Measurements from ENCODE around the gene STAT1.

STAT1 gene

GRCh38 chr2:191031256-191031655 lies 17.3 kb upstream of the STAT1 start:
- DNase-seq (ENCODE audit: low spot score): no peak

GRCh38 chr2:191030521-191031154 lies 16.7 kb upstream of the STAT1 start:
- peak; percentile 76 for DNase-seq (ENCODE audit: low spot score)

DNA sequence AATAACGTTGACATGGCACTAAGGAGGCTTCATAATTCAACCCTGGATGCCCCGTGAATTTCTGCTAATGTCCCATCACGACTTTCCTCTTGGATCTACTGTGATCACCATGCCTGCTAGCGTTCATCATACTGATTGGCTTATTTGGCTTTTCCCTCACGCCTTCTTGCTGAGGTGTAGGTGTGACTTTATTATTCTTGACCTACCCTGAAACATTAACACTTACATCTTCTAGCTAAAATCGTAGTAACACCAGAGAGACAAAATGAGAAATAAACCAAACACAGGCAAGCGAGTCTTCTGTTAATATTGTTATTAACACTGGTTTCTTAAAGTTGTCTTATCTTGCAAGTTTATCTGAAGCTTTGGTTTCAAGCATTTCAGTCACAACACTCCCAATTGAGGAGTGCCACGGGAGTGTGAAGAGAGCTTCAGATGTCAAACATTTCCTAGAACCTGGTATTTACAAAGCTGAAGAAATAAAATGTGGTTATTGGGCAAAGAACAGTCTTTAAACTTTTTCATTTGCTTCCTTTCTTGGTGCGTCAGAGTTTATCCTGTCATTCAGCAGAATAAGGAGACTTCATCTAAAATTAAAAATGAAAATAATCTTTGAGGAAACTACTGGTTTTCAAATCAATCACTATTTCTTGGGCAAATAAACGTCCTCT lies 15.4 kb upstream of the STAT1 start:
- peak; percentile 66 for DNase-seq (ENCODE audit: low spot score)

GRCh38 chr2:191026377-191026776 lies 12.4 kb upstream of the STAT1 start:
- DNase-seq (ENCODE audit: low spot score): no peak

DNA sequence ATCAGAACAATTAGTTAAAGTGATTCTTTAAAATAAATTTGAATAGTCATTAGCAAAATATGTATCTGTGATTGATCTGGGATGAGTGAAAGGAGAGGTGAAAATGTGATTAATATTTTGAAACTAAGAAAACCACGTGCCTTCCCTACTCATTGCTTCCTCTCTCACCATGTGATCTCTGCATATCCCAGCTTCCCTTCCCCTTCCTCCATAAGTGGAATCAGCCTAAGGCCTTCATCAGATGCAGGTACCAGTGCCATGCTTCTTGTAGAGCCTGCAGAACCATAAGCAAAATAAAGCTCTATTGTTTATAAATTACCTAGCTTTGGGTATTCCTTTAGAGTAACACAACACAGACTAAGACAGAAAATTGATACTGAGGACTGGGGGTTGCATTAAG lies 11.2 kb upstream of the STAT1 start:
- no peak for DNase-seq (ENCODE audit: low spot score)

DNA sequence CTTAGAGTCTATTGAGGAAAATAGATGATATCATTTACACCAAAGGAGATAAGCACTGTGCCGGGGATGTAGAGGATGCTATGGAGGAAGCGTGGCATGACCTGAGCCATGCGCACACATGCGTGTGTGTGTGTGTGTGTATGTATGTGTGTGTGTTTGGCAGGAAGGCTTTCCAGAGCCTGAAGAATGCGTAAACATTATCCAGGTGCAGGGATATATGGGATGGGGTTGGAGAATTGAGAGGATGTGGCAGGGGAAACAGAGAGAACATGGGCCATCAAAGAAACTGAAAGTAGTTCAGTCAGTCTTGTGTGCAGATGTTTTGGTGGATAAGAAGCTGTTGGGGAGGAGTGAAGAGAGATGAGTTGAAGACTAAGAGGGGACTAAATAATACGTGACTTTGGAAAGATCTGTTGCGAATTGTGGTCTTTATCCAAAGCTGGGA lies 9.3 kb upstream of the STAT1 start:
- peak; percentile 67 for DNase-seq (ENCODE audit: low spot score)

DNA sequence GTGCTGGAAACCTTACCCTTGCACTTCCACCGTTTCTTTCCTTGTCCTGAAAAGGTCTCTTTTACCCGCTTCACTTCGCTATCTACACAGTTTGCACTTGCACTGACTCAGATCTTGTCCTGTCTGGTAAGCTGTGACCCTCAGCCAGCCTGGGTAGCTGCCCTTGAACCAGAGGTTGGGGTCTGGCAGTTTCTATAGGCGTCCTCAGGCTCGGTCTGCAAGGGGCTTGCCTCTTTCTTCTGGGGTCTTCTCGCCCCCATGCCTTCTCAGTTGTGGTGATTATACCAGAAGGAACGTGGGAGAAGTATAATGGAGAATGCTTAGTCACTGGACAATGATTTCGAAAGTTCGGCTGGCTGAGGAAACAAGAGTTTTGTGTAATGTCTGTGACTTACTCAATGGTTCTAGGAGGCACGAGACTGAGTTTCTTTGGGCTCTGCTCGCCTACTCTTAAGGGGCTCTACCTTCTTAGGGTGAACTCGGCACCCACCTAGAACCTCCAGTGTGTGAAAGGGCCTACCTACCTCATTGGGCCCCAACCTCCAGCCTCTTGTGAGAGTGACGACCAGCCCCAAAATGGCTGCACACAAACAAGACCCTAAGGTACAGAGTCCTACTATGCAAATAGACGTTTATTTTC lies 6.9 kb upstream of the STAT1 start:
- DNase-seq (ENCODE audit: low spot score): peak; percentile 65

- DNase-seq (ENCODE audit: low spot score): peak; percentile 95
Measured at GRCh38 chr2:191020221-191020741, 6.3 kb upstream of the STAT1 start.

DNA sequence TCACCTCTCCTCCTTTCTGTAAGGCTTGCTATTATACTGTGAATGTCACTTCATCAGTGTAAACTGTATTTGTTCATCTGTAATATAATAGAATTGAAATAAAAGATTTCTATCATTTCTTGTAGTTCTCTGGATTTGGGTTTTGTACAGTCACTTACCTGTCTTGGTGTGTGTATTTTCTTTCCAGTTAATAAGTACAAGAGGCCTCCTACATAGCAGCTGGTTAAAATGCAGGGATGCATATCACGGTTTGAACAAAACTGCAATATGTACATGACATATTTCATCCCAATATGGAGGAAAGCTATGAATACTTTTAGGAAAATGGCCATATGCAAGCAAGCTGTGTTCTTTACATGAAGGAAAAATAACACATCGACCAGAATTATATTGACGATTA lies 5.4 kb upstream of the STAT1 start:
- DNase-seq (ENCODE audit: low spot score): no peak

DNA sequence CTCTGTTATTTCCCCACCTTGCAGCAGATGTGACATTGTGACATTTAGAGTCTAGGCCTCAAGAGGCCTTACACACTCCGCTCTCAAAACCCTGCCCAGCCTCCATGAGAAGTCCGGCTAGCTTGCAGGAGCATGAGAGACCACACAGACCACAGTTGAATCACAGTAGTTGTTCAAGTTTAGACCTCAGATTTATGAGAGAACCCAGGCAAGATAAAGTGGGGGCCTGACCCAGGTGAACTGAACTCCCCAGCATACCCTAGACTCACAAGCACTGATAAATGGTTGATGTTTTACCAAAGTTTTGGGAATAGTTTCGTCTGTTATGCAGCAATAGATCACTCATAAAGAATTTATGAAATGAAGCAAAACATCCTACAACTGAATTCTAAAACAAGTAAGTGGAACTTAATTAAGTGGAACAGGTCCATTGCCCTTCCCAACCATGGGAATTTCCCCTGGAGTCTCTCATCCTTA lies 4.7 kb upstream of the STAT1 start:
- DNase-seq (ENCODE audit: low spot score): peak; percentile 54

DNA sequence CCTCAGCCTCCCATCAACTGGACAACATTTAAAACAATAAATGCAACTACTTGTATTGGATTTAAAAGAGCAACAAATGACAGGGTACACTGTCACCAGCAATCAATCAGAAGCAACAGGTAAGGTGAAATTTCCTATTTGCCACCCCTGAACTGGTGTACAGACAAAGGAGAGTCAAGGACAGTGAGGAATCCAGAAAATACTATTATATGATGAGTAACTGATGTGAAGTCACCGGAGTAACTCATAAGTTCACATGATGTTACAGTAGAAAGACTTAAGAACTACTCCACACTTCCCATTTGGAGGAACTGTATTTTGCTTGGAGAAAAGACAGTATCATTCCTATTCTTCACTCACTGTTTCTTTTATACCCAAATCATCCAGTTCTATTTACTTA lies 4.1 kb upstream of the STAT1 start:
- DNase-seq (ENCODE audit: low spot score): no peak

GRCh38 chr2:191015831-191016230 lies 1.9 kb upstream of the STAT1 start:
- no peak for DNase-seq (ENCODE audit: low spot score)

DNA sequence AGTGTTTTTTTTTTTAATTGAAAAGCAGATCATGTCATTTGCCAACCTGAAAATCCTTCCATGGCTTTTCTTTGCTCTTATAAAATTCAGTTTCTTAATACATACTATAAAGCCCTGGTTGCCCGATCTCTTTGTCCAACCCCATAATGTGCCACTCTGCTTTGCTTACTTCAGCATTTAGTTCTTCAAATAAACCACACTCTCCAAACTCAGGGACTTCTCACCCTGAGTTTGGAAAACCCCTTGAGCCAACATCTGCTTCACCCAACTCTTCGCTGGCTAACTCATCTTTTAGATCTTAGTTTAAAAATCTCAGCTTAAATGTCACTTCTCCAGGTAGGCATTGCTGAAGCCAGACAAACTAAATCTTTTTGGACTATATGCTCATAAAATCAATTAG lies 1.3 kb upstream of the STAT1 start:
- no peak for DNase-seq (ENCODE audit: low spot score)

DNA sequence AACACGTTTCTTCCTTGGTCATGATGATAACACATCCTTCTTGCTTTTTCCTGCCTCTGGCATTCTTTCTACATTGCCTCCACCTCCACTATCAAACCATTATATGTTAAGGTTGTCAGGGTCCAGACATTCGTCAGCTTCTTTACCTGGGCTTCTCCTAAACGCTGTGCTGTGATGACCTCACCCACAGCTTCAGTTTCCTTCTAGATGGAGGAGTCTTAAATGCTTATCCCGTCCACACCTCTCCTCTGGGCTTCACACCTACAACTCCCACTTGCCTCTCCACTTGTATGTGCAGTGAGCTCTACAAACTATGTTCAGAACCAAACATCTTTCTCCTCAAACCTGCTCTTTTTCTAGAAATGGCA lies 666 bp upstream of the STAT1 start:
- DNase-seq (ENCODE audit: low spot score): no peak

DNA sequence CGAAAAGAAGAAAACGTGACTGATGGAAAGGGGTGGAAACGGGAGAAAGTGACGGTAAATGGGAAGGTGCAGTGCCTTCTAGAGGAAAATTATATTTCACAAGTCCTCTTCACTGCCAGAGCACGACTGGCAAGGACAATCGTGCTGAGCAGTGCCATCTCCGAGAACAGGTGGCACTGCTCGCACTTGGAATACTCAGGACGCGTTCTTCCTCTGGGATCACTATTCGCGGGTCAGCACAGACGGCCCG lies 364 bp downstream of the STAT1 start:
- no peak for DNase-seq (ENCODE audit: low spot score)

DNA sequence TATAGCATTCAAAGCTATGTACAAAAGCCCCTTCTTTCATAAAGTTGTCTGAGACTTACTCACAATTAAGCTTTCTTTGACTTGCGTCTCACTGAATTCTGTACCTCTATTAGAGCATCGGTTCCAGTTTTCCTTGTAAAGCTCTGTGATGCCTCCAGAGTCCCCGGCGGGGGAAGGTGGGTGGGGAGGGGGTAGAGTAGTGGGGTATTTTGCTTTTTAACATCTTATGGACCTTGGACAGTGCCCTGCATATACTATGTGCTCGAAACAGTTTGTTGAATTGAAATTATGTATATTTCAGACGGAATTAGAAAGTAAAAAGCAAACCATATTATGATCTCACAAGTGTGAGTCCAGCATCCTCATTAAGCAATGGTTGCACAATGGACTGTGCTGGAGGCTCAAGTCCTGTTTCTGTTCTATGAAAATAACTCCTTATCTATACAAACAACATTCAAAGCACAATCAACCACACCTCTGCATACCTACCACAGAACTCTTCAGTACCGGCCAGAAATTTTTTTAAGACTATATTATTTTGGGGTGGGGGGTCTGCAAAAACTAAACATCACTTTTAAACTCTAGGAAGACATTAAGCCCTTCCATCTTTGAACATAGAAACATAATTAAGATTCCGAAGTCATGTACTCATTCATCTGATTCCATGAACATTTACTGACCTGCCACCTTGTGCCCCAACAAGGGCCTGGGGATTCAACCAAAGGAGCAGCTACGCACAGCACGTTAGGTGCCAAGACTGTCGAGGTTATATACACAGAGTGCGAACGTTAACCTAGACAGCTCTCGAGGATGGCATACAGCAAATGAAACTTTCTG lies 908 bp downstream of the STAT1 start:
- no peak for DNase-seq (ENCODE audit: low spot score)

DNA sequence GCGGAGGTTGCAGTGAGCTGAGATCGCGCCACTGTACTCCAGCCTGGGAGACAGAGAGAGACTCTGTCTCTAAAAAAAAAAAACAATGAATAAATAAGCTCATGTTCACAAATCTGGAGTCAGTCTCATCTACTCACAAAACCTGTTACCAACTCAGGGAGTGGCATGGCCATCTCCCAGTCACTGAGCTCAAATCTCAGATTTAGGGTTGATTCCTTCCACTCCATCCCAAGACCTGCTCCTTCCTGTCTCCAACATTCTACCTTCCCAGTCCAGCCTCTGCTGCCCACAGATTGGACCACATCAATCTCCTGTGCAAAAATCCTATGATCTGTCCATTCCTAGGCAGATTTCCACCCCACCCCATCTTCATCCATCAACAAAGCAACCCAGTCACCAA lies 1.6 kb downstream of the STAT1 start:
- DNase-seq (ENCODE audit: low spot score): no peak

DNA sequence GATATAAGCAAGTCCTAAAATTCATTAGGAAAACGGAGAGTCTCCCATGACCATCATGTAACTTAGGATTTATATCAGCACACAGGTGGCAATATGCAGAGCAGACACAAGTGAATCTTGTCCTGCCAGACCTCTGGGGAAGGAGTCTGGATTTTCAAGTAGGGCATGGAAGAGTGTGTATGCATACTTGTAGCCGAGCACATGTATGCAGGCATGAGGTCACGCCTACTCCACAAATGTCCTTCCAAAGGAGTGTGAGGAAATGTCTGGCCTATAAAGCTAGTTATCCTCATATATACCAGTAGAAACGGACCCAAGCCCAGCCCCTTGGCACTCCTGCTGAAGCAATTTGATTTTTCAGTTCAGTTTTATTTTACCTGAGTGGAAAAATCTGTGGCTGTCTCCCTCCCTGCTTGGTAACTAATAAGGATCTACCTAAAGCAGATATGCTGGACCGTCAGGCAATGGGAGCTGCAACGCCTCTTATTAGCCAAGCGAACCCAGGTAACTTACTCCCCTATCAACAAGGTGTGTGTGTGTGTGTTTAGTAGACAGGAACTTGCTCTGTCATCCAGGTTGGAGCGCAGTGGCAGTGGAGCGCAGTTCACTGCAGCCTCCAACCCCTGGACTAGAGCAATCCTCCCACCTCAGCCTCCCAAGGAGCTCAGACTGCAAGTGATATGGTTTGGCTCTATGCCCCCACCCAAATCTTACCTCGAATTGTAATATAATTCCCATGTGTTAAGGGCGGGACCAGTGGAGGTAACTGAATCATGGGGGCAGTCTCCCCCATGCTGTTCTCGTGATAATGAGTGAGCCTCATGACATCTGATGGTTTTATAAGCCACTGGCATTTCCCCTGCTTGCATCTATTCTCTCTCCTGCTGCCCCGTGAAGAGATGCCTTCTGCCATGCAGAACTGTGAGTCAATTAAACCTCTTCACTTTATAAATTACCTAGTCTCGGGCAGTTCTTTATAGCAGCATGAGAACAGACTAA lies 2.8 kb downstream of the STAT1 start:
- no peak for DNase-seq (ENCODE audit: low spot score)

DNA sequence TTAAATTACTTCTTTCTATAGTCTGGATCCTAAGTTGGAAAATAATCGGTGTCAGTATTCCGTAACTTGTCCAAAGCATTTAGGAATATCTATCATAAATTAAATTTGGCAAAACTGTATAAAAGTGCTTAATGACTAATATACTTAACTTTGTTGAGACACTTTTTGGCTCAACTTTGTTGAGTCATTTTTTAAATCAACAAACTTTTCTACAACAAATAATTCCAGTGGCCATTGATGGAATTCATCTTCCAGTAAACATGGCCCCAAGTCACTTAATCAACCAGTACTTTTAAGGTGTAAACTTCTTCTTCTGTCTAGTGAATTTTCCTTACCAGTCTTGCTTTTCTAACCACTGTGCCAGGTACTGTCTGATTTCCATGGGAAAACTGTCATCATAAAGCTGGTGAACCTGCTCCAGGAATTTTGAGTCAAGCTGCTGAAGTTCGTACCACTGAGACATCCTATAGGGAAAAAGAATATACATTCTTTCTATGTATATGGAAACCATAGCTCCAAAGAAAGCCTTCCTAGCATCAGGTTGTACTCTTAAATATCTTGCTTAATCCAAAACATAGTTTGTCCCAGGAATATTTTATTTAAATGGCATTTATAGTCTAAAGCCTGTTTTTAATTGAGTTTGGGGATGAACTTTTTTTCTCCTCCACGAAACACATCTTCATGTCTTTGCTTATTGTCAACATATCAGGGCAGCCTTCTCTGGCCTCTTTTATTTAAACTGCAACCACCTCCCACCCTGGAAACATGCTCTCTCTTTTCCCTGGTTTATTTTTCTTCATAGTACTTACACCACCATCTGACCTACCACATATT lies 4.2 kb downstream of the STAT1 start:
- DNase-seq (ENCODE audit: low spot score): no peak

GRCh38 chr2:191008286-191008685 lies 5.7 kb downstream of the STAT1 start:
- no peak for DNase-seq (ENCODE audit: low spot score)
